Suppressor macrophage treated with lipopolysaccharide for 1 hour (primary cell): ENCODE results near the gene FAM114A2.
"Not testable (repeated sequence)": the region's sequence is repeated elsewhere in the genome, so short reads cannot be mapped to it uniquely, and the experiment has no call there.

Experiments
- DNase-seq, 3 donors: peaks; one replicate each; pipeline ENCODE4 v3.0.0-alpha.2; 2020 to 2022

The FAM114A2 gene

GRCh38 chr5:154046486-154046885 lies 7.8 kb upstream of the FAM114A2 start:
- DNase-seq, result no peak

- DNase-seq, result no peak
Measured at GRCh38 chr5:154044581-154044980, 5.9 kb upstream of the FAM114A2 start.

- no peak for DNase-seq
Measured at GRCh38 chr5:154044099-154044498, 5.4 kb upstream of the FAM114A2 start.

GRCh38 chr5:154042766-154043165 lies 4.1 kb upstream of the FAM114A2 start:
- peak; percentile 44 to 80 (median 78) for DNase-seq

GRCh38 chr5:154039458-154039829 lies 734 bp upstream of the FAM114A2 start:
- no peak for DNase-seq

- DNase-seq, result peak; percentile 29 to 41 (median 39)
Measured at GRCh38 chr5:154038261-154038706, 426 bp downstream of the FAM114A2 start.

GRCh38 chr5:154034944-154035343 lies 3.8 kb downstream of the FAM114A2 start:
- no peak for DNase-seq

GRCh38 chr5:154031937-154032489 lies 6.7 kb downstream of the FAM114A2 start:
- DNase-seq, result no peak

- DNase-seq, result no peak
Measured at GRCh38 chr5:154025951-154026350, 12.8 kb downstream of the FAM114A2 start.

- not testable (repeated sequence) for DNase-seq
Measured at GRCh38 chr5:154018919-154019318, 19.8 kb downstream of the FAM114A2 start.

- no peak for DNase-seq
Measured at GRCh38 chr5:154015071-154015693, 23.5 kb downstream of the FAM114A2 start.

GRCh38 chr5:154010660-154011059 lies 28.1 kb downstream of the FAM114A2 start:
- no peak for DNase-seq

GRCh38 chr5:154005648-154006047 lies 33.1 kb downstream of the FAM114A2 start:
- no peak for DNase-seq

- no peak for DNase-seq
Measured at GRCh38 chr5:154002511-154003020, 36.1 kb downstream of the FAM114A2 start.

- DNase-seq, result no peak
Measured at GRCh38 chr5:154002093-154002492, 36.6 kb downstream of the FAM114A2 start.

- DNase-seq, result no peak
Measured at GRCh38 chr5:154000703-154001102, 38.0 kb downstream of the FAM114A2 start.

- no peak for DNase-seq
Measured at GRCh38 chr5:153999995-154000394, 38.7 kb downstream of the FAM114A2 start.

- DNase-seq, result no peak
Measured at GRCh38 chr5:153998768-153999167, 39.9 kb downstream of the FAM114A2 start.

GRCh38 chr5:153998010-153998409 lies 40.7 kb downstream of the FAM114A2 start:
- no peak for DNase-seq

GRCh38 chr5:153991168-153991567 lies 47.5 kb downstream of the FAM114A2 start:
- DNase-seq, result no peak

- no peak for DNase-seq
Measured at GRCh38 chr5:153988510-153988909, 50.2 kb downstream of the FAM114A2 start.

- no peak for DNase-seq
Measured at GRCh38 chr5:153987301-153987700, 51.4 kb downstream of the FAM114A2 start.

- no peak for DNase-seq
Measured at GRCh38 chr5:153985498-153985897, 53.2 kb downstream of the FAM114A2 start.

- no peak for DNase-seq
Measured at GRCh38 chr5:153983885-153984284, 54.8 kb downstream of the FAM114A2 start.
